ENCODE results near the gene ADAMTS12. TPM values are rescaled to one million over a fixed set of nuclear protein-coding genes. Genes with fewer than 3 reads are reported as not detected.
"Not testable (repeated sequence)": the region's sequence is repeated elsewhere in the genome, so short reads cannot be mapped to it uniquely, and the experiment has no call there.

Gene ADAMTS12
- total and polyA plus RNA-seq, 7 experiments from 2014 or later, result not detected

DNA sequence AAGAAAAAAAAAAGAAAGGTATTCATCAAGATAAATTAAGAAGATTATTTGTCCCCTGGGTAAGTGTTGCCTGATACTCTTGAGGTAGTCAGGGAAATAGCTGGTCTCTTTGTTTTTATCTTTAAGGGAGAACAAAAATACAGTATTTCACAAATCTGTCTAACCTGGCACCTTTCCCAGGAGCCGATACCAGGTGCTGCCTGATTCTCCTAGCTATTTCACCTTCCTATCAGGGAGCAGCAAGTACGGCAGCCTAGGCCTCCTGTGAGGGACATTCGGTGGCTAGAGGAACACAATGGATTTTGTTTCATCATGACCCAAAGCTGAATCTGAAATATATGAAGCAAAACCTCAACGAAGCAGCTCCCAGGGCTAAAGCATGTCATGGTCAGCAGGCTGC, 365.0 kb downstream of the ADAMTS12 start:
- ChIA-PET POLR2A (no interaction called here), CTCF (no interaction called here)
- Mint-ChIP-seq H3K27me3 (peaks cover 0 to 11% (median 4%) of the 10 kb centered on the region in 5 donors), H3K4me1 (no peaks in the 10 kb centered on the region), H3K4me3 (no peak overlapping the region), H3K9me3 (peaks cover 0 to 2% (median 0%) of the 10 kb centered on the region in 11 donors), H3K36me3 (peaks cover 0 to 3% (median 0%) of the 10 kb centered on the region in 5 donors), H3K27ac (no peak overlapping the region)
- Histone ChIP-seq H3K9me3 (ENCODE audit: control insufficient read depth in 2 of 3, low read length in 3 of 3) (no peaks in the 10 kb centered on the region), H3K36me3 (ENCODE audit: control insufficient read depth in 2 of 3, insufficient read depth in 3 of 3, low read length in 3 of 3) (no peaks in the 10 kb centered on the region), H3K27ac (ENCODE audit: low read depth, low read length) (no peak overlapping the region), H3K27me3 (ENCODE audit: control insufficient read depth in 2 of 2, insufficient read depth in 2 of 2, low read length in 2 of 2) (no peaks in the 10 kb centered on the region), H3K4me1 (ENCODE audit: control insufficient read depth in 2 of 2, insufficient read depth in 2 of 2, low read length in 2 of 2) (no peaks in the 10 kb centered on the region), H3K4me3 (ENCODE audit: low read length) (no peak overlapping the region)
- intact Hi-C loops (cut with micrococcal nuclease), result no loop called here
- ATAC-seq (no peak), DNase-seq (no peak)

DNA sequence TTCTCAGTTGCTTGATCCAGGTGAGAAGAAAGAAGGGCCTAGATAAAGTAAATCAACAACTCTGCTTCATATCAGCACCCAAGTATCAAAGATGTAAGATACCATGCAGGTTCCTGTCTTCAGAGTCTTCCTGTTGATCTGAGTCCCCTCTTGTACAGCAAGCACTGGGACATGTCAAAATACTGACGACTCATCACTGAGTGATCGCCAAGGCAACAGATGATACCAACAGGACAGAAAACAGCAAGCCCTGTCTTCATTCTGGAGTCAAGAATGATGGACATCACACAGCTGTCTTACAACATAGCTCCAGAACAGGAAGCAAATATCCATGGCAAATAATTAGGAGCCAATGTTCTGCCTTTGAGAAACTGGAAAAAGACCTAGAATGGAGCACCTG, 367.3 kb downstream of the ADAMTS12 start:
- Mint-ChIP-seq H3K27ac (no peak overlapping the region), H3K4me3 (no peak overlapping the region), H3K4me1 (no peaks in the 10 kb centered on the region), H3K27me3 (peaks cover 0 to 18% (median 4%) of the 10 kb centered on the region in 5 donors), H3K36me3 (peaks cover 0 to 4% (median 0%) of the 10 kb centered on the region in 5 donors), H3K9me3 (peaks cover 0 to 3% (median 0%) of the 10 kb centered on the region in 11 donors)
- H3K4me3 ChIP-seq (ENCODE audit: low read length), result no peak overlapping the region
- H3K27me3 ChIP-seq (ENCODE audit: control insufficient read depth in 2 of 2, insufficient read depth in 2 of 2, low read length in 2 of 2), result no peaks in the 10 kb centered on the region
- H3K36me3 ChIP-seq (ENCODE audit: control insufficient read depth in 2 of 3, insufficient read depth in 3 of 3, low read length in 3 of 3), result no peaks in the 10 kb centered on the region
- no peak overlapping the region for H3K27ac ChIP-seq (ENCODE audit: low read depth, low read length)
- no peaks in the 10 kb centered on the region for H3K9me3 ChIP-seq (ENCODE audit: control insufficient read depth in 2 of 3, low read length in 3 of 3)
- ATAC-seq (no peak), DNase-seq (no peak)
- POLR2A ChIA-PET, result no interaction called here
- CTCF ChIA-PET, result no interaction called here
- intact Hi-C loops (cut with micrococcal nuclease), result no loop called here
- H3K4me1 ChIP-seq (ENCODE audit: control insufficient read depth in 2 of 2, insufficient read depth in 2 of 2, low read length in 2 of 2), result no peaks in the 10 kb centered on the region

DNA sequence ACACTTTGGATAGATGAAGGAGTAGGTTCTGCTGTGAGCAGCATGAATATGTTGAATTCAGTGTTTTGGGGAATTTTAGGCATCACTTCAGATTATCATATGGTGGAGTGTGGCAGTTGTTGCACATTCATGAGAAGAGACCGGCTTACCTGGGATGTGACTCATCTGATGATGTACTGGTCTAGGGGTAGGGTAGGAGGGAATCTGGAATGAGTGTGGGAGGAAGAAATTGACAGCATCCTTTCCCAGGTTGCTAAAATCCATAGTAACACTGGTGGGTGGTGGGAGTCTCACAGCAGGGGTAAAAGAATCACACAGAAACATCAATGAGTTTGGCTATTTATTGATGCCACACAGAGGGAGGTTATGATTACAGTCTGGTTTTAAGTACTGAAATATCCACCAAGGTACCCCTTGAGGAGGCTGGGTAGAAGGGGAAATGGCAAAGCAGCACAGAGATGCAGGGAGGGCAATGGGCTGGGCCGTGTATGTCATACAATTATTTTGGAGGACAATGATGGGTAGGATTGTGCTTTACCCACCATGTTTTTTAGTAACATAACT, 368.5 kb downstream of the ADAMTS12 start:
- Histone ChIP-seq H3K36me3 (ENCODE audit: control insufficient read depth in 2 of 3, insufficient read depth in 3 of 3, low read length in 3 of 3) (no peaks in the 10 kb centered on the region), H3K9me3 (ENCODE audit: control insufficient read depth in 2 of 3, low read length in 3 of 3) (no peaks in the 10 kb centered on the region), H3K4me1 (ENCODE audit: control insufficient read depth in 2 of 2, insufficient read depth in 2 of 2, low read length in 2 of 2) (no peaks in the 10 kb centered on the region), H3K27me3 (ENCODE audit: control insufficient read depth in 2 of 2, insufficient read depth in 2 of 2, low read length in 2 of 2) (no peaks in the 10 kb centered on the region), H3K4me3 (ENCODE audit: low read length) (no peak overlapping the region), H3K27ac (ENCODE audit: low read depth, low read length) (no peak overlapping the region)
- intact Hi-C loops (cut with micrococcal nuclease), result no loop called here
- H3K27me3 Mint-ChIP-seq, result peaks cover 0 to 22% (median 4%) of the 10 kb centered on the region in 5 donors
- peaks cover 0 to 4% (median 0%) of the 10 kb centered on the region in 5 donors for H3K36me3 Mint-ChIP-seq
- POLR2A ChIA-PET, result no interaction called here
- DNase-seq (no peak), ATAC-seq (no peak)
- H3K4me1 Mint-ChIP-seq, result no peaks in the 10 kb centered on the region
- CTCF ChIA-PET, result no interaction called here
- H3K9me3 Mint-ChIP-seq, result peaks cover 0 to 5% (median 3%) of the 10 kb centered on the region in 11 donors
- no peak overlapping the region for H3K4me3 Mint-ChIP-seq
- no peak overlapping the region for H3K27ac Mint-ChIP-seq

DNA sequence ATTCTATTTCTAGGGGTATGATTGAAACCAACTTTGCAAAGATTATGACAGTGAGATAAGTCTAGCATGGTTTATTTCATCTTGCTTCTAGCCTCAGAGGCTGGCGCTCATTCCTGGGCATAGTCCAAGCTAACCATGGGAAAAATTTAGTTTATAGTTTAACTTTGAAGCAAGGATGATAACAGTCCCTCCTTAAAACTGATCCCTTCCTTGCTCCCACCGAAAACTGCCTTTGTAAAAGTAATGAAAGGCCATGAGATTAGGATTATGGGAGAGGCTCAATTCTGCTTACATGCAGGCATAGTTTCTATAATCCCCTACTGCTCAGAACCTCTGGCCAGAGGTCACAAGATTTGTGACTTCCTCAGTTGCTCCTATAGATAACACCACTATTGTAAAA, 375.4 kb downstream of the ADAMTS12 start:
- Histone ChIP-seq H3K27ac (ENCODE audit: low read depth, low read length) (no peak overlapping the region), H3K36me3 (ENCODE audit: control insufficient read depth in 2 of 3, insufficient read depth in 3 of 3, low read length in 3 of 3) (no peaks in the 10 kb centered on the region), H3K27me3 (ENCODE audit: control insufficient read depth in 2 of 2, insufficient read depth in 2 of 2, low read length in 2 of 2) (no peaks in the 10 kb centered on the region), H3K9me3 (ENCODE audit: control insufficient read depth in 2 of 3, low read length in 3 of 3) (no peaks in the 10 kb centered on the region), H3K4me3 (ENCODE audit: low read length) (no peak overlapping the region), H3K4me1 (ENCODE audit: control insufficient read depth in 2 of 2, insufficient read depth in 2 of 2, low read length in 2 of 2) (no peaks in the 10 kb centered on the region)
- ATAC-seq (no peak), DNase-seq (no peak)
- H3K27me3 Mint-ChIP-seq, result peaks cover 0 to 13% (median 0%) of the 10 kb centered on the region in 5 donors
- peaks cover 0 to 9% (median 5%) of the 10 kb centered on the region in 11 donors for H3K9me3 Mint-ChIP-seq
- peaks cover 0 to 6% (median 0%) of the 10 kb centered on the region in 5 donors for H3K36me3 Mint-ChIP-seq
- H3K27ac Mint-ChIP-seq, result no peak overlapping the region
- intact Hi-C loops (cut with micrococcal nuclease), result no loop called here
- H3K4me3 Mint-ChIP-seq, result no peak overlapping the region
- ChIA-PET POLR2A (no interaction called here), CTCF (no interaction called here)
- H3K4me1 Mint-ChIP-seq, result peaks cover 0 to 2% (median 0%) of the 10 kb centered on the region in 7 donors

DNA sequence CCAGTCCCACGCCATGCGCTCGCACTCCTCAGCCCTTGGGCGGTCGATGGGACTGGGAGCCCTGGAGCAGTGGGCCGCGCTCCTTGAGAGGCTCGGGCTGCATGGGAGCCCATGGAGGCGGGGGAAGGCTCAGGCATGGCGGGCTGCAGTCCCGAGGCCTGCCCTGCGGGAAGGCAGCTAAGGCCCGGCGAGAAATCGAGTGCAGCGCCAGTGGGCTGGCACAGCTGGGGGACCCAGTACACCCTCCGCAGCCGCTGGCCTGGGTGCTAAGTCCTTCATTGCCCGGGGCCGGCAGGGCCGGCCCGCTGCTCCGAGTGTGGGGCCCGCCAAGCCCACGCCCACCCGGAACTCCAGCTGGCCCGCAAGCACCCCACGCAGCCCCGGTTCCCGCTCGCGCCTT, 376.4 kb downstream of the ADAMTS12 start:
- CTCF ChIA-PET; DNase-seq; ATAC-seq; H3K36me3 ChIP-seq (ENCODE audit: control insufficient read depth in 2 of 3, insufficient read depth in 3 of 3, low read length in 3 of 3); H3K4me3 ChIP-seq (ENCODE audit: low read length); H3K9me3 Mint-ChIP-seq; H3K27ac ChIP-seq (ENCODE audit: low read depth, low read length); H3K36me3 Mint-ChIP-seq; H3K4me1 ChIP-seq (ENCODE audit: control insufficient read depth in 2 of 2, insufficient read depth in 2 of 2, low read length in 2 of 2); H3K4me3 Mint-ChIP-seq; H3K27ac Mint-ChIP-seq; H3K4me1 Mint-ChIP-seq; H3K9me3 ChIP-seq (ENCODE audit: control insufficient read depth in 2 of 3, low read length in 3 of 3); intact Hi-C loops (cut with micrococcal nuclease); H3K27me3 ChIP-seq (ENCODE audit: control insufficient read depth in 2 of 2, insufficient read depth in 2 of 2, low read length in 2 of 2); POLR2A ChIA-PET: not testable (repeated sequence)
- peaks cover 0 to 13% (median 0%) of the 10 kb centered on the region in 5 donors for H3K27me3 Mint-ChIP-seq

DNA sequence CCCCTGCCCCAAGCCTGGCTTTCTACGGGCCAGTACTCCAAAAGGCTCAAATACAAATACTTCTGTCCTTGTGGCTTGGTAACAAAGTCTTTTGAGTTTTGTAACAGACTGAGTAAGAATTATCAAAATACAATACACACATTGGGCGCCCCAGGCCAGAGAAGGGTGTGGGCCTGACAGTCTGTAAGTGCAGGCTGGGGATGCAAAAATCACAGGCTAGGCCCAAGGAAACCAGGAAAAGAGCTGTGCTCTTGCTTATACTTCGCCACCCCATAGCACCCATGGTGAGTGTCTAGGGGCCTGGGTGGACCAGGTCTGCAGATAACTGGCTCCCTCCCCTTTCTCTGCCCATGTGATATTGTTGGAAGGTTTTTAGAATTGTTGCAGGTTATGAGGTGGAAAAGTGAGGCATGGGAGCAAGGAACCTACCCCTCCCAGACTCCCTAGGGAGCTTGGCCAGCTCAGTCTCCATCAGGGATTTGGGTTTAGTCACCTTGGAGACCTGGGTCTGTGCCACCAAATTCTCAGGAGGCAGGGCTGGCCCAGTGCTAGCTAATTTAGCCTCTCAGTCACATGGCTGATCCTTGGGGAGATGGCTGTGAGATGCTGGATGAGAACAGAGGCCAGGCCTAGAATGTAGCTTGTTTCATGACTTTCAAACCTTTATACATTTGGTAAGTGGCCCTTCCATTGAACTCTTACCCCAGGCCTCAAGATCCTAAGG, 378.2 kb downstream of the ADAMTS12 start:
- Histone ChIP-seq H3K4me3 (ENCODE audit: low read length) (no peak overlapping the region), H3K4me1 (ENCODE audit: control insufficient read depth in 2 of 2, insufficient read depth in 2 of 2, low read length in 2 of 2) (no peaks in the 10 kb centered on the region), H3K9me3 (ENCODE audit: control insufficient read depth in 2 of 3, low read length in 3 of 3) (no peaks in the 10 kb centered on the region), H3K27me3 (ENCODE audit: control insufficient read depth in 2 of 2, insufficient read depth in 2 of 2, low read length in 2 of 2) (no peaks in the 10 kb centered on the region), H3K36me3 (ENCODE audit: control insufficient read depth in 2 of 3, insufficient read depth in 3 of 3, low read length in 3 of 3) (no peaks in the 10 kb centered on the region), H3K27ac (ENCODE audit: low read depth, low read length) (no peak overlapping the region)
- intact Hi-C loops (cut with micrococcal nuclease), result no loop called here
- ATAC-seq, result no peak
- H3K4me1 Mint-ChIP-seq, result peaks cover 0 to 2% (median 0%) of the 10 kb centered on the region in 7 donors
- no peak overlapping the region for H3K4me3 Mint-ChIP-seq
- H3K27me3 Mint-ChIP-seq, result peaks cover 0 to 5% (median 0%) of the 10 kb centered on the region in 5 donors
- peaks cover 0 to 3% (median 0%) of the 10 kb centered on the region in 5 donors for H3K36me3 Mint-ChIP-seq
- ChIA-PET POLR2A (no interaction called here), CTCF (no interaction called here)
- H3K27ac Mint-ChIP-seq, result no peak overlapping the region
- no peak for DNase-seq
- peaks cover 0 to 9% (median 5%) of the 10 kb centered on the region in 11 donors for H3K9me3 Mint-ChIP-seq

DNA sequence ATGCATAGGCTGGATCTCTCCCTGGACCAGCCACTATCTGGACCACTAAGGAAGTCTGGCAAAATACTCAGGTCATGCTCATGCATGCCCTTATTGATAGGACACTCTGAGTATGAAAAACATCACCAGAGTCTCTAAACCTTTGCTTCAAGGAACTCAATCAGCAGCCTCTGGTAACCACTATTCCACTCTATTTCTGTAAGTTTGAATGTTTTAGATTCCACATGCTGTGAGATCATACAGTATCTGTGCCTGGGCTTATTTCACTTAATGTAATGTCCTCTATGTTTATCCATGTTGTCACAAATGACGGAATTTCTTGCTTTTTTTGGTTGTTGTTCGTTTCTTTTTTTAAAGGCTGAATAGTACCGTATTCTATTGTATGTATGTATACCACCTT, 382.8 kb downstream of the ADAMTS12 start:
- DNase-seq, result no peak
- peaks cover 0 to 6% (median 0%) of the 10 kb centered on the region in 11 donors for H3K9me3 Mint-ChIP-seq
- no peaks in the 10 kb centered on the region for H3K36me3 ChIP-seq (ENCODE audit: control insufficient read depth in 2 of 3, insufficient read depth in 3 of 3, low read length in 3 of 3)
- H3K4me3 Mint-ChIP-seq, result no peak overlapping the region
- H3K4me1 ChIP-seq (ENCODE audit: control insufficient read depth in 2 of 2, insufficient read depth in 2 of 2, low read length in 2 of 2), result no peaks in the 10 kb centered on the region
- no peak overlapping the region for H3K27ac ChIP-seq (ENCODE audit: low read depth, low read length)
- ATAC-seq, result no peak
- H3K4me1 Mint-ChIP-seq, result peaks cover 0 to 1% (median 0%) of the 10 kb centered on the region in 7 donors
- no peaks in the 10 kb centered on the region for H3K27me3 ChIP-seq (ENCODE audit: control insufficient read depth in 2 of 2, insufficient read depth in 2 of 2, low read length in 2 of 2)
- H3K9me3 ChIP-seq (ENCODE audit: control insufficient read depth in 2 of 3, low read length in 3 of 3), result no peaks in the 10 kb centered on the region
- ChIA-PET CTCF (no interaction called here), POLR2A (no interaction called here)
- H3K27ac Mint-ChIP-seq, result no peak overlapping the region
- no peak overlapping the region for H3K4me3 ChIP-seq (ENCODE audit: low read length)
- peaks cover 0 to 3% (median 0%) of the 10 kb centered on the region in 5 donors for H3K27me3 Mint-ChIP-seq
- intact Hi-C loops (cut with micrococcal nuclease), result no loop called here
- H3K36me3 Mint-ChIP-seq, result no peaks in the 10 kb centered on the region
